ENCODE measurements around the gene LDB2.

GRCh38 chr4:16622826-16623225 lies 275.6 kb downstream of the LDB2 start:
- TF ChIP-seq EZH2phosphoT487 (IDR thresholded peaks at IDR 0.05; ENCODE audit: borderline replicate concordance, low read length): no peak
- TF ChIP-seq, protein P1, sequence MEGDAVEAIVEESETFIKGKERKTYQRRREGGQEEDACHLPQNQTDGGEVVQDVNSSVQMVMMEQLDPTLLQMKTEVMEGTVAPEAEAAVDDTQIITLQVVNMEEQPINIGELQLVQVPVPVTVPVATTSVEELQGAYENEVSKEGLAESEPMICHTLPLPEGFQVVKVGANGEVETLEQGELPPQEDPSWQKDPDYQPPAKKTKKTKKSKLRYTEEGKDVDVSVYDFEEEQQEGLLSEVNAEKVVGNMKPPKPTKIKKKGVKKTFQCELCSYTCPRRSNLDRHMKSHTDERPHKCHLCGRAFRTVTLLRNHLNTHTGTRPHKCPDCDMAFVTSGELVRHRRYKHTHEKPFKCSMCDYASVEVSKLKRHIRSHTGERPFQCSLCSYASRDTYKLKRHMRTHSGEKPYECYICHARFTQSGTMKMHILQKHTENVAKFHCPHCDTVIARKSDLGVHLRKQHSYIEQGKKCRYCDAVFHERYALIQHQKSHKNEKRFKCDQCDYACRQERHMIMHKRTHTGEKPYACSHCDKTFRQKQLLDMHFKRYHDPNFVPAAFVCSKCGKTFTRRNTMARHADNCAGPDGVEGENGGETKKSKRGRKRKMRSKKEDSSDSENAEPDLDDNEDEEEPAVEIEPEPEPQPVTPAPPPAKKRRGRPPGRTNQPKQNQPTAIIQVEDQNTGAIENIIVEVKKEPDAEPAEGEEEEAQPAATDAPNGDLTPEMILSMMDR (conservative IDR thresholded peaks at IDR 0.05; ENCODE audit: low read depth, low read length): no peak
- no peak for TF ChIP-seq EZH2 (IDR thresholded peaks at IDR 0.05; ENCODE audit: low read length, unreplicated experiment)

All from PC-3 (cell line).